Colonic mucosa (tissue), 4 donors: Measurements from ENCODE around the gene B3GNT9. TPM values are rescaled to one million over a fixed set of nuclear protein-coding genes. Genes with fewer than 3 reads are reported as not detected.

Source experiments
- DNase-seq: peaks from one replicate; pipeline ENCODE4 v3.0.0-alpha.2; 2020
- H3K27ac ChIP-seq: fragments of 200-600 bp; one replicate; pipeline ENCODE4 v1.8.0; 2021
- H3K27me3 ChIP-seq: fragments of 200-600 bp; one replicate; pipeline ENCODE4 v1.8.0; 2021
- H3K36me3 ChIP-seq: fragments of 200-600 bp; one replicate; pipeline ENCODE4 v1.8.0; 2021
- H3K4me1 ChIP-seq: fragments of 200-600 bp; one replicate; pipeline ENCODE4 v1.8.0; 2021; ENCODE audit warnings: mild to moderate bottlenecking
- H3K4me3 ChIP-seq: fragments of 200-600 bp; one replicate; pipeline ENCODE4 v1.8.0; 2021
- H3K9ac ChIP-seq, 2 donors: one replicate each; pipeline ENCODE4 v1.7.0; 2013; ENCODE audit warnings: control low read depth in 2 of 2, low read depth in 2 of 2, low read length in 2 of 2
- H3K9me3 ChIP-seq: fragments of 200-600 bp; one replicate; pipeline ENCODE4 v1.8.0; 2021
- CTCF ChIP-seq: fragments of 200-600 bp; IDR thresholded peaks from one replicate; pipeline ENCODE4 v1.8.0; 2022; ENCODE audit warnings: antibody characterized with exemption, mild to moderate bottlenecking
- intact Hi-C: fragments of 100-400 bp; cut with DNase I; formaldehyde crosslinking; loops from one replicate; pipeline ENCODE4 v1.14.1; 2022
- total RNA-seq, 2 donors: library from RNA; stranded (reverse); fragmentation: NEBNext Ultra II Directional in 1 of 2; extraction: Animal tissue kit (Norgen Biotek cat#: 25700) in 1 of 2; gene quantifications; one replicate each; pipeline ENCODE4 v1.2.1, GENCODE V29; 2021
- donor health status: healthy.
- donor health status: DM: no; HTN: no; CAD: no.
- donor health status: DM: no; HTN: no; CAD: no.

B3GNT9 gene
- total RNA-seq, 2 donors from 2014 or later = 4.4 to 4.9 TPM

- intact Hi-C loops = no loop called here
- no peak for TF ChIP-seq CTCF
- Histone ChIP-seq H3K27me3 (peaks cover 31% of the 10 kb centered on the region), H3K4me3 (no peak overlapping the region), H3K36me3 (no peaks in the 10 kb centered on the region), H3K9me3 (no peaks in the 10 kb centered on the region), H3K27ac (no peak overlapping the region), H3K9ac (peak overlapping the region; percentile 46 to 47), H3K4me1 (peaks cover 27% of the 10 kb centered on the region)
- DNase-seq = no peak
These were observed 14.6 kb upstream of the B3GNT9 start for GRCh38 chr16:67165121-67166078.

GRCh38 chr16:67164599-67165061 lies 13.8 kb upstream of the B3GNT9 start, which contains the start of gene HSF4:
HSF4 (plus strand) TSS chr16:67164745; CDS start chr16:67164812, 67 bp downstream.
- Histone ChIP-seq H3K27me3 (peaks cover 31% of the 10 kb centered on the region), H3K9ac (peak within 1 kb of the TSS; percentile 46 to 47), H3K4me1 (peaks cover 24% of the 10 kb centered on the region), H3K36me3 (no peaks in the 10 kb centered on the region), H3K27ac (no peak within 1 kb of the TSS), H3K4me3 (peak within 1 kb of the TSS; percentile 28), H3K9me3 (no peaks in the 10 kb centered on the region)
- DNase-seq = peak; percentile 78
- intact Hi-C loops = no loop called here
- TF ChIP-seq CTCF = no peak

- no peak for DNase-seq
- intact Hi-C loops = no loop called here
- peak overlapping the region; percentile 30 to 46 for H3K9ac ChIP-seq
- peaks cover 31% of the 10 kb centered on the region for H3K27me3 ChIP-seq
- no peak for TF ChIP-seq CTCF
- no peak overlapping the region for H3K27ac ChIP-seq
- no peaks in the 10 kb centered on the region for H3K36me3 ChIP-seq
- H3K4me1 ChIP-seq = peaks cover 19% of the 10 kb centered on the region
- no peaks in the 10 kb centered on the region for H3K9me3 ChIP-seq
- peak overlapping the region; percentile 28 for H3K4me3 ChIP-seq
These were observed 13.3 kb upstream of the B3GNT9 start for GRCh38 chr16:67163999-67164558.

- DNase-seq = peak; percentile 52
- peaks cover 31% of the 10 kb centered on the region for H3K27me3 ChIP-seq
- no peak for TF ChIP-seq CTCF
These were observed 12.6 kb upstream of the B3GNT9 start for GRCh38 chr16:67163164-67163998.

More at GRCh38 chr16:67163164-67163998, 12.6 kb upstream of the B3GNT9 start:
- H3K9ac ChIP-seq = peak overlapping the region; percentile 19 to 30
- H3K27ac ChIP-seq = no peak overlapping the region
- H3K9me3 ChIP-seq = no peaks in the 10 kb centered on the region
- intact Hi-C loops = no loop called here
- no peaks in the 10 kb centered on the region for H3K36me3 ChIP-seq
- peaks cover 19% of the 10 kb centered on the region for H3K4me1 ChIP-seq
- H3K4me3 ChIP-seq = peak overlapping the region; percentile 28
